KMS-11 (cell line): ENCODE data around the gene ATP6V1C2.

Experiments used
- H2AFZ ChIP-seq: fragments of 200-600 bp; sonication (generic); 2 replicates; pipeline ENCODE4 v1.6.1; 2016; ENCODE audit warnings: antibody characterized with exemption, mixed run types, low read depth
- H3K27ac ChIP-seq: fragments of 200-600 bp; sonication (generic); 2 replicates; pipeline ENCODE4 v1.6.1; 2016; ENCODE audit warnings: mild to moderate bottlenecking, mixed run types
- H3K27me3 ChIP-seq: fragments of 200-600 bp; sonication (generic); 2 replicates; pipeline ENCODE4 v1.6.1; 2017; ENCODE audit warnings: mild to moderate bottlenecking, low read depth, mixed run types, moderate library complexity; ENCODE audit not compliant: insufficient read depth
- H3K36me3 ChIP-seq: fragments of 200-600 bp; sonication (generic); 2 replicates; pipeline ENCODE4 v1.6.1; 2017; ENCODE audit warnings: mild to moderate bottlenecking, mixed run types; ENCODE audit not compliant: insufficient read depth
- H3K4me1 ChIP-seq: fragments of 200-600 bp; sonication (generic); 2 replicates; pipeline ENCODE4 v1.6.1; 2016; ENCODE audit warnings: mild to moderate bottlenecking, low read depth, mixed run types; ENCODE audit not compliant: poor library complexity, severe bottlenecking
- H3K4me2 ChIP-seq: fragments of 200-600 bp; sonication (generic); 2 replicates; pipeline ENCODE4 v1.7.0; 2016; ENCODE audit warnings: mild to moderate bottlenecking, mixed run types
- H3K4me3 ChIP-seq: fragments of 200-600 bp; sonication (generic); IDR thresholded peaks from 2 replicates; pipeline ENCODE4 v1.6.1; 2017; ENCODE audit warnings: low read depth, low read length, mixed read lengths; ENCODE audit not compliant: insufficient read depth
- H3K79me2 ChIP-seq: fragments of 200-600 bp; sonication (generic); 2 replicates; pipeline ENCODE4 v1.6.1; 2016; ENCODE audit warnings: low read depth, mixed run types; ENCODE audit not compliant: insufficient read depth
- H3K9ac ChIP-seq: fragments of 200-600 bp; sonication (generic); 2 replicates; pipeline ENCODE4 v1.6.1; 2016; ENCODE audit warnings: mild to moderate bottlenecking, mixed run types
- H4K20me1 ChIP-seq: fragments of 200-600 bp; sonication (generic); 2 replicates; pipeline ENCODE4 v1.6.1; 2016; ENCODE audit warnings: mild to moderate bottlenecking, mixed run types; ENCODE audit not compliant: insufficient read depth
- TF ChIP-seq, protein P1 (sequence below): fragments of 200-600 bp; sonication (generic); conservative IDR thresholded peaks from 2 replicates; pipeline ENCODE4 v1.6.1; 2017; ENCODE audit warnings: low read depth, mild to moderate bottlenecking, antibody characterized with exemption, low read length, moderate library complexity, mixed read lengths

Gene ATP6V1C2

DNA sequence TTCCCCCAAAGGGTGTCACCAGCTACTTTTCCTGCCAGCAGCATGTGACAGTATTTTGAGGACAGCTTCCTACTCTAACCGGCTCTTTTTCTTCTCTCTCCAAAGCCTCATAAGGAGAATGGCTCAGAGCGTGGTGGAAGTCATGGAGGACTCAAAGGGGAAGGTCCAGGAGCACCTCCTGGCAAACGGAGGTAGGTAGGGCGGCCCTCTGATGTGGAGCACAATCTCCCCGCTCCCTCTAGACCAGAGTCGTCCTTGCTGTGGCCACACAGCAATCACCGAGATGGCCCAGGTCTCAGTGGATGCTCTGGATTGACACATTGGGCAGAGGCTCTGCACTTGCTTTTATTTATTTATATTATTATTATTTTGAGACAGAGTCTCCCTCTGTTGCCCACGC lies 32.4 kb downstream of the ATP6V1C2 start:
- Histone ChIP-seq H3K79me2 (no peaks in the 10 kb centered on the region), H3K27me3 (no peaks in the 10 kb centered on the region), H3K4me1 (no peaks in the 10 kb centered on the region), H3K4me3 (no peak overlapping the region), H3K9ac (no peak overlapping the region), H3K36me3 (no peaks in the 10 kb centered on the region), H3K4me2 (no peak overlapping the region), H3K27ac (no peak overlapping the region), H2AFZ (no peak overlapping the region), H4K20me1 (no peaks in the 10 kb centered on the region)
- TF ChIP-seq, protein P1, sequence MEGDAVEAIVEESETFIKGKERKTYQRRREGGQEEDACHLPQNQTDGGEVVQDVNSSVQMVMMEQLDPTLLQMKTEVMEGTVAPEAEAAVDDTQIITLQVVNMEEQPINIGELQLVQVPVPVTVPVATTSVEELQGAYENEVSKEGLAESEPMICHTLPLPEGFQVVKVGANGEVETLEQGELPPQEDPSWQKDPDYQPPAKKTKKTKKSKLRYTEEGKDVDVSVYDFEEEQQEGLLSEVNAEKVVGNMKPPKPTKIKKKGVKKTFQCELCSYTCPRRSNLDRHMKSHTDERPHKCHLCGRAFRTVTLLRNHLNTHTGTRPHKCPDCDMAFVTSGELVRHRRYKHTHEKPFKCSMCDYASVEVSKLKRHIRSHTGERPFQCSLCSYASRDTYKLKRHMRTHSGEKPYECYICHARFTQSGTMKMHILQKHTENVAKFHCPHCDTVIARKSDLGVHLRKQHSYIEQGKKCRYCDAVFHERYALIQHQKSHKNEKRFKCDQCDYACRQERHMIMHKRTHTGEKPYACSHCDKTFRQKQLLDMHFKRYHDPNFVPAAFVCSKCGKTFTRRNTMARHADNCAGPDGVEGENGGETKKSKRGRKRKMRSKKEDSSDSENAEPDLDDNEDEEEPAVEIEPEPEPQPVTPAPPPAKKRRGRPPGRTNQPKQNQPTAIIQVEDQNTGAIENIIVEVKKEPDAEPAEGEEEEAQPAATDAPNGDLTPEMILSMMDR, result no peak

DNA sequence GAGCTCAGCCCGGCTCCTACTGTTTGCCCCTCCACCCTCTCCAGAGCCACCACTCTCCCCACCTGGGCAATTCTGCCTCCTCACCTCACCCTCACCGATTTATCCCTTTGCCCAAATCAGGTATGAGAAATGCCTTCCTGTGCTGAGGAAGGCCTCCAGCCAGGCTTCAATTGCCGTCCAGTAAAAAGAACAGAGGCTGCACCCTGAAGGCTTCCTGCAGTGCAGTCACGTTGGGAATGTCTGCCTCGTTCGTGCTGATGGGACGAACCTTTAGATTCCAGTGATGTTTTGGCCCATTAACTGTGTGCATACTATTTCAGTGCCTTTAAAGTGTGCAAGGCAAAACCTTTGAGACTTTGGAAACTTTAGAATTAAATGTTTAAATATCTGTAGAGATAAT lies 34.2 kb downstream of the ATP6V1C2 start:
- H3K79me2 ChIP-seq, result no peaks in the 10 kb centered on the region
- TF ChIP-seq, protein P1, result no peak
- no peaks in the 10 kb centered on the region for H3K27me3 ChIP-seq
- H3K4me1 ChIP-seq, result no peaks in the 10 kb centered on the region
- H2AFZ ChIP-seq, result no peak overlapping the region
- no peaks in the 10 kb centered on the region for H4K20me1 ChIP-seq
- no peaks in the 10 kb centered on the region for H3K36me3 ChIP-seq
- no peak overlapping the region for H3K27ac ChIP-seq
- H3K9ac ChIP-seq, result no peak overlapping the region
- H3K4me3 ChIP-seq, result no peak overlapping the region
- no peak overlapping the region for H3K4me2 ChIP-seq

DNA sequence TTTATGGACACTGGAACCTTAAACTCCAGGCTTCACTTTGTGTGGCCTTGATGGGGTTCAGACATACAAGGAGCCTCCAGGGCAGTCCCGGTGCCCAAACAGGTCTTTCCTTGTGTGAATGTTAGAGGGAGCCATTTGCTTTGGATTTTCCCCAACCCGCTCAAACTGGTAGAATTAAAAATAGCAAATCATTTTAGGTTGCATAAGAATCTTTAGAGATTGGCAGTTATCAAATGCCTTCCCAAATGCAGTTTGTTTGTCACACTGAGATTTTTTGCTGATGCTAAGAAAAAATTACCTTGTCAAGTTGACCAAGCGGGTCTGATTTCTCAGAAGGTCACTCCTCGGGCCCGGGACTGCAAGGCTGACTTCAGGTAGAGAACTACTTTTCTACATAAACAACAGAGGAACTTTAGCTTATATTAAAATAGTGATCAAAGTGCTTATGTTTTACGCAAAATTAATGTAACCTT lies 36.4 kb downstream of the ATP6V1C2 start:
- Histone ChIP-seq H3K9ac (no peak overlapping the region), H4K20me1 (no peaks in the 10 kb centered on the region), H3K27me3 (no peaks in the 10 kb centered on the region), H3K27ac (no peak overlapping the region), H2AFZ (no peak overlapping the region), H3K4me3 (no peak overlapping the region), H3K79me2 (no peaks in the 10 kb centered on the region), H3K4me2 (no peak overlapping the region), H3K4me1 (no peaks in the 10 kb centered on the region), H3K36me3 (no peaks in the 10 kb centered on the region)
- TF ChIP-seq, protein P1, result no peak

DNA sequence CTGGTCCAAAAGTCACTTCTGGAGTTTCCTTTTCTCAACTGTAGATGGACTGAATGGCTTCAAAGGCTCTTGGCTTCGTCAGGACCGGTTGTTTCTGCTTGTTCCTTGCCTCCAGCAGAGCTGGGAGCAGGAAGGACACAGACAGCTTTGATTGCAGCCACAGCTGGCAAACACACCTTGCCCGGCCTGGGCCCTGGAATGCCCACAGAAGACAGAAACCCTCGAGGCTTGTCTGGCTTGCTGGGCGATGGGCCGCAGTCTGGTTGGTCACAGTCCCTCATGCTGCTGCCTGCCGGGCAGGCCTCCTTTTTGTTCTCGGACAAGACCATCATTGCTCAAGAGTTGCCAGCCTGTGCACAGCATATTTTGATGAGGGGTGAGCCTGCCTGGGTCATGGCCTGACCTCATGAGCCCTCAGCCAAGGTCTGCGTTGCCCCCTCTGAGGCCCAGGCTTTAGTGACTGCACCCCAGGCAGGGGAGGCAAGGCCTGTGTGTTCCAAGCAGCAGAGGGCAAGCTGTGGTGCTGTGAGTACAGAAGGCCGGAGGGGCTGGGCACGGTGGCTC lies 37.8 kb downstream of the ATP6V1C2 start:
- H3K4me2 ChIP-seq, result no peak overlapping the region

More for the DNA sequence above, 37.8 kb downstream of the ATP6V1C2 start:
- no peaks in the 10 kb centered on the region for H3K79me2 ChIP-seq
- H2AFZ ChIP-seq, result no peak overlapping the region
- H3K27me3 ChIP-seq, result no peaks in the 10 kb centered on the region
- TF ChIP-seq, protein P1, result no peak
- no peaks in the 10 kb centered on the region for H4K20me1 ChIP-seq
- no peaks in the 10 kb centered on the region for H3K4me1 ChIP-seq
- no peak overlapping the region for H3K27ac ChIP-seq
- no peak overlapping the region for H3K4me3 ChIP-seq
- H3K36me3 ChIP-seq, result no peaks in the 10 kb centered on the region
- no peak overlapping the region for H3K9ac ChIP-seq
